ENCODE data around the gene KLF12.

KLF12 gene

DNA sequence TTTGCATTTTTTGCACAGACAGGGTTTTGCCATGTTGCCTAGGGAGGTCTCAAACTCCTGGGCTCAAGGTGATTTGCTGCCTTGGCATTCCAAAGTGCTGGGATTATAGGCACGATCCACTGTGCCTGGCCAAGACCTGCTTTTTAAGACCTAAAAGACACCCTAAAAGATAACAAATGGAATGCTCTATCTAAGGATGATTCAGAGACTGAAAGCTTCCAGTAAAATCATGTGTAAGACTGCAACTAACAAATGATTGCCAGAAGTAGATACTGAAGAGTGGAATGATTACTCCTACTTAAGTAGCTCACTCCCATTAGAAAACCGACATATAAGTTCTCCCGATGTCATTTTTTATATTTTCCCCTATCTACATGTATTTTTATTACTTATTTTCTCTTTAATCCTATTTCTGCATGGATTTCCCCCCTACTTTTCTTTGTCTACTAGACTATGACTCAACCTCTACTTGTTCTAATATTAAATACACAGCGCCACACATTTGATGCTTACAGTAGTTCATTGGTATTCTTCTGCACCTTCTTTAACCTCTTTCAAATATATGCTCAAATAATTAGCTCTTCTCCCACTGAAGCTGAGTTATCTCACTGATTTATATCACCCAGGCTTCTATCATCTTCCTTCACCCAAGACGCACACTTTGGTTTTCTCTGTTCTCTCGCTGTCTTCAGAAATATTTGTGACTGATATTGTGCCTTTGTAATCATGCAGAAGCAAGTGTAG lies 32.2 kb upstream of the KLF12 start:
- TF ChIP-seq, protein P1, sequence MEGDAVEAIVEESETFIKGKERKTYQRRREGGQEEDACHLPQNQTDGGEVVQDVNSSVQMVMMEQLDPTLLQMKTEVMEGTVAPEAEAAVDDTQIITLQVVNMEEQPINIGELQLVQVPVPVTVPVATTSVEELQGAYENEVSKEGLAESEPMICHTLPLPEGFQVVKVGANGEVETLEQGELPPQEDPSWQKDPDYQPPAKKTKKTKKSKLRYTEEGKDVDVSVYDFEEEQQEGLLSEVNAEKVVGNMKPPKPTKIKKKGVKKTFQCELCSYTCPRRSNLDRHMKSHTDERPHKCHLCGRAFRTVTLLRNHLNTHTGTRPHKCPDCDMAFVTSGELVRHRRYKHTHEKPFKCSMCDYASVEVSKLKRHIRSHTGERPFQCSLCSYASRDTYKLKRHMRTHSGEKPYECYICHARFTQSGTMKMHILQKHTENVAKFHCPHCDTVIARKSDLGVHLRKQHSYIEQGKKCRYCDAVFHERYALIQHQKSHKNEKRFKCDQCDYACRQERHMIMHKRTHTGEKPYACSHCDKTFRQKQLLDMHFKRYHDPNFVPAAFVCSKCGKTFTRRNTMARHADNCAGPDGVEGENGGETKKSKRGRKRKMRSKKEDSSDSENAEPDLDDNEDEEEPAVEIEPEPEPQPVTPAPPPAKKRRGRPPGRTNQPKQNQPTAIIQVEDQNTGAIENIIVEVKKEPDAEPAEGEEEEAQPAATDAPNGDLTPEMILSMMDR (IDR thresholded peaks at IDR 0.05; ENCODE audit: low read depth, low read length): no peak
- no peak for DNase-seq (ENCODE audit: extremely low read depth, low read depth)

DNA sequence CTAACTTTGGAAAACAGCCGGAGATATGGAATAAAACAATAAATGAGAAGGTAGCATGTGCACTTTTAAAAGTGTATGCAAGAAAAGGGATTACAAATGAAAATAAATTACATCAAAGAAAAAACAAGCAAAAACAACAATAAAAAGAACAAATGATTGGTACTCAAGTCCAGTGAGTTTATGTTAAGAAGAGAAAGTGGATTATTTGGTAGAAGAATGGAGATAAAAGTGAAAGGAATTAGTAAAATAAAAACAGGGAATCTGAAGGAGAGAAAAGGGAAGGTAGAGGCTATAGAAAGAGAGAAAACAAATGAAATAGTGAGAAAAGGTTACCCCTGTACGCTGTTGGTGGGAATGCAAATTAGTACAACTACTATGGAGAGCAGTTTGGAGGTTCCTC lies 28.6 kb upstream of the KLF12 start:
- DNase-seq (ENCODE audit: extremely low read depth, low read depth): no peak
- TF ChIP-seq, protein P1 (IDR thresholded peaks at IDR 0.05; ENCODE audit: low read depth, low read length): no peak

DNA sequence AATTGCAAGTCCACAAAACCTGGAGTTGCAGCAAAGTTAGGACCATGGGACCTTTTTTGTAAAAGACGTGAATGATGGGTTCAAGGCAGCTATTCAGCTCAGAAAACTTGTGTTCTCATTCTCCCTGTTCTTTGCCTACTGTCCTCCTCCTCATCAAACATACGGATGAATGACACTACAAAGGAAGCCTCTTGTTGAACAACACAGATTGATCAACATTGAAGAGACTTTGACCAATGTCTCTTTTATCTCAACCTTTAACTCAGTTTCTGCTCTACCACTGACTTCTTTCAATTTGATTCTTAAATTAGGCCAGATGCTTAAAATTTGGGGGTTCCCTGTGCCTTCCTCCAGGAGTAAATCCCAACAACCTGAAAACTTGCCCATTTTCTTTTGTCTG lies 27.9 kb upstream of the KLF12 start:
- TF ChIP-seq, protein P1 (IDR thresholded peaks at IDR 0.05; ENCODE audit: low read depth, low read length): no peak

DNA sequence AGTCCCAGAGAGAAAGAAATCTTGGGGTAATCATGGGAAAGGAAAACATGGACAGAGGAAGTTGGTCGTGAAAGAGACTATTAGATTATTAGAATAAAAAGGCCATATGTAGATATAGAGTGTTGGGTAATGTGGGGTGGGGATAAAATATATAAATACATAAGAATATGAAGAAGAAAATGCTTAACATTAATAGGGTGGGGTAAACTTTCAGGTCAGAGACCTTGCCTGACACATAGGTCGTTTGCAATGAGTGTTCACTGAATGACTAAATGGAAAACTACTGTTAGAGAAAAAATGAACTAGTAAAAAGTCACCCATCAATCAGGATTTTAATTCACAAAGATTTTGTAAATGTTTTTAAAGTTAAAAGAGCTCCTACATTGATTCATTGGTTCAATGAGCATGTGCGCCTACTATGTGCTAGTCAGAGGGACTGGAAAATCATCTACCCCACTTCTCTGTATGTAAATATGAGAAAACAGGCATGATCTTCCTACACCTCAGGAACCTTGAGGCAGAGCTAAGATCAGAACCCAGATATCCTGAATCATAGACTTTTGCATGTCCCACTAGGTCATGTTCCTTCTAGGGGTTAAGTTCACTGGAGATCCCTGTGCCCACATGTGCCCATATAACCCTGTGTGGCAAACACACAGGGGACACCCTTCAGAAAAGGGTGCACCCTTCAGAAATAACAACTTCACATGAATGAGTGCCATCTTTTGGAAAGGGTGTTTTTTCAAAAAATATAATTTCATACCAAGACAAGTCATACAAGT lies 24.6 kb upstream of the KLF12 start:
- TF ChIP-seq, protein P1 (IDR thresholded peaks at IDR 0.05; ENCODE audit: low read depth, low read length): no peak
- DNase-seq (ENCODE audit: extremely low read depth, low read depth): no peak

More for the DNA sequence above, 27.9 kb upstream of the KLF12 start:
- DNase-seq (ENCODE audit: extremely low read depth, low read depth): no peak

DNA sequence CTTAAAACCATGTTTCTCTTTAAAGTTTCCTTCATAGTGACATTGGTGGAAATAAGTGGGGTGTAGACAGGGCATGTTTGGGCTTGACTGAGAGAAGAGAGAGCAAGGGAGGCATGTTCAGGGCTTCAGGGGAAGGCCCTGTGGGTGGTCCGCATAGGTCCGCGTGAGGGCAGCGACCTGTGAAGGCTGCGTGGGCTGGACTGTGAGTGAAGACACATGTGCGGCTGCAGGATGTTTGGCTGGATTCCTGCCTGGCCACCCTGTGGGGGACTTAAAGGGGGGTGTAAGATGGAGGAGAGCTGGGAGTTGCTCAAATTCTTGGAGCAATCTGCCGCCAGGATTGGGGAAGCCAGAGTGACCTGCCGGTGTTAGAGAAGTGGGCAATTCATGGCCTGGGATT lies 23.8 kb upstream of the KLF12 start:
- peak; percentile 1 for DNase-seq (ENCODE audit: extremely low read depth, low read depth)
- TF ChIP-seq, protein P1 (IDR thresholded peaks at IDR 0.05; ENCODE audit: low read depth, low read length): no peak

DNA sequence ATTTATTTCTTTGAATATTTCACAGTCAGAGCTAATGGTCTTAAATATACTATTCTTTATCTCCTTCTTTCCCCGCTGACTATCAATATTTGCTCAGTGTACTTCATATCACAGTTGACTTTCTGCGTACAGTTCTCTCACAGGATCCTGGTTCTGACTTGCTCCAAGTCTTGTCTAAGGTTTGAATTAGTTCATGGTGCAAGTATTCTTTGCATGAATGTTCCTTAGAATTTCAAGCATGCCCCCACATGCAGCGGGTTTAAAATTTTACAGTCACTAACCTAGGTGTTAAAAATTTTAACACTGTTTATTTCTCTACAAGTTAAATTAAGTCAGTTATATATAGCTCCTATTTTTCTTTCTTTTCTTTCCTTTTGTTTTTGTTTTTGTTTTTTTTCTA lies 20.8 kb upstream of the KLF12 start:
- no peak for DNase-seq (ENCODE audit: extremely low read depth, low read depth)
- TF ChIP-seq, protein P1 (IDR thresholded peaks at IDR 0.05; ENCODE audit: low read depth, low read length): no peak

DNA sequence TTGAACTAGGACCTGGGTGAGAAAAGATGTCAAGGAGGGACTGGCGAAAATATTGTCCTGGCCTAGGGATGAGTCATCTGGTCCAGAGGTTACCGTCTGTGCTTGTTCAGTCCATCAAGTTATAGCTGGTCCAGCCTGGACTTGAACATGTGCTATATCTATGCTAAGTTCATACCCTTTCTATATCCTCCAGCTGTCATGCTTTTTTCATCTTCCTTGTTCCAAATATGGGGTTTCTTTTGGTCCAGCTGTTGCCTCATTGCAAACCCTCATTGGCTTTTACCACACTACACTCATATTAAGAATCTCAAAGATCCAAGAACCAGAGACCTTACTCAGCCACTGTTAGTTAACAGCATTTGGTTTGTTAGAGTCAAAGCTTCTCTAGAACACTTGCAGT lies 19.1 kb upstream of the KLF12 start:
- no peak for DNase-seq (ENCODE audit: extremely low read depth, low read depth)

More for the DNA sequence above, 19.1 kb upstream of the KLF12 start:
- TF ChIP-seq, protein P1 (IDR thresholded peaks at IDR 0.05; ENCODE audit: low read depth, low read length): no peak

Data from AG09319 (cell line).